Small intestine (tissue), 7 donors: ENCODE results near the gene PRKAR1A. TPM values are rescaled to one million over a fixed set of nuclear protein-coding genes. Genes with fewer than 3 reads are reported as not detected.
"Not testable (repeated sequence)": the region's sequence is repeated elsewhere in the genome, so short reads cannot be mapped to it uniquely, and the experiment has no call there.

Experiments
- DNase-seq, 2 donors: peaks; one replicate each; pipeline versions ENCODE4 v3.0.0 to v3.0.0-alpha.2; 2013
- FAIRE-seq: peaks from 2 replicates; lab custom pipeline; 2012; peaks lifted over from hg19 to GRCh38; lab: Jason Lieb, UNC
- H3K27ac ChIP-seq, 3 donors: one replicate each; pipeline ENCODE4 v1.5.1; 2013; ENCODE audit warnings: low read length in 2 of 3, mild to moderate bottlenecking in 2 of 3, control low read depth in 1 of 3, inconsistent platforms in 1 of 3, low read depth in 1 of 3, moderate library complexity in 1 of 3
- H3K27me3 ChIP-seq, 3 donors: one replicate each; pipeline ENCODE4 v1.6.1; 2013; ENCODE audit warnings: low read length in 3 of 3, inconsistent platforms in 1 of 3; ENCODE audit not compliant: control insufficient read depth in 3 of 3, insufficient read depth in 3 of 3
- H3K36me3 ChIP-seq, 3 donors: one replicate each; pipeline ENCODE4 v1.6.1; 2013; ENCODE audit warnings: low read length in 3 of 3, inconsistent platforms in 1 of 3, low read depth in 1 of 3, mild to moderate bottlenecking in 1 of 3, moderate library complexity in 1 of 3; ENCODE audit not compliant: control insufficient read depth in 3 of 3, insufficient read depth in 2 of 3
- H3K4me1 ChIP-seq, 3 donors: one replicate each; pipeline ENCODE4 v1.6.1; 2013; ENCODE audit warnings: low read length in 2 of 3, inconsistent platforms in 1 of 3, low read depth in 1 of 3, mild to moderate bottlenecking in 1 of 3, moderate library complexity in 1 of 3; ENCODE audit not compliant: control insufficient read depth in 3 of 3, insufficient read depth in 2 of 3
- H3K4me3 ChIP-seq, 3 donors: one replicate each; pipeline ENCODE4 v1.5.1; 2013; ENCODE audit warnings: low read length in 3 of 3, control low read depth in 1 of 3, inconsistent platforms in 1 of 3, low read depth in 1 of 3, mild to moderate bottlenecking in 1 of 3, moderate library complexity in 1 of 3
- H3K9me3 ChIP-seq, 2 donors: one replicate each; pipeline ENCODE4 v1.6.1; 2013; ENCODE audit warnings: low read depth in 1 of 2, low read length in 1 of 2; ENCODE audit not compliant: control insufficient read depth in 2 of 2, insufficient read depth in 1 of 2
- WGBS, 3 donors: extraction: QIAGEN DNeasy Blood & Tissue Kit; methylation state at CpG; one replicate each; pipeline ENCODE4 v1.1.7; 2013; 5-methylcytosine and 5-hydroxymethylcytosine counted together
- polyA plus RNA-seq, 4 donors: library from polyadenylated mRNA; stranded (reverse) in 3 of 4; unstranded in 1 of 4; fragments of 200-250 nt in 3 of 4; fragments of 120-200 nt in 1 of 4; gene quantifications; one replicate each; pipeline versions ENCODE4 v1.2.1 to v1.2.3, GENCODE V29; 2013
- donor health status: healthy with polysubstance abuse.
- donor health status: control.
- donor health status: control.
- donor health status: Bipolar disorder and iron deficiency.
- donor health status: healthy.

The PRKAR1A gene
- polyA plus RNA-seq, 4 donors: 22.4 to 124 (median 47.2) TPM

GRCh38 chr17:68484458-68484857 lies 27.8 kb upstream of the PRKAR1A start:
- Histone ChIP-seq H3K4me3 (no peak overlapping the region), H3K36me3 (no peaks in the 10 kb centered on the region), H3K4me1 (peaks cover 0 to 2% (median 0%) of the 10 kb centered on the region in 3 donors), H3K27ac (no peak overlapping the region), H3K9me3 (peaks cover 0 to 4% of the 10 kb centered on the region in 2 donors), H3K27me3 (peaks cover 0 to 2% (median 0%) of the 10 kb centered on the region in 3 donors)
- DNase-seq (no peak), FAIRE-seq (no peak)
- whole genome bisulfite sequencing, 3 donors: 68 to 78% (median 70%) methylated on average over 2 of the region's 2 CpGs

GRCh38 chr17:68489919-68490318 lies 22.3 kb upstream of the PRKAR1A start:
- Histone ChIP-seq H3K27me3 (peaks cover 0 to 2% (median 0%) of the 10 kb centered on the region in 3 donors), H3K36me3 (no peaks in the 10 kb centered on the region), H3K4me1 (no peaks in the 10 kb centered on the region), H3K27ac (no peak overlapping the region), H3K9me3 (no peaks in the 10 kb centered on the region), H3K4me3 (no peak overlapping the region)
- no peak for FAIRE-seq
- DNase-seq: no peak
- WGBS, 3 donors: 76 to 86% (median 84%) methylated on average over 4 of the region's 4 CpGs

- no peak for FAIRE-seq
- Histone ChIP-seq H3K4me3 (no peak overlapping the region), H3K36me3 (no peaks in the 10 kb centered on the region), H3K4me1 (no peaks in the 10 kb centered on the region), H3K27ac (no peak overlapping the region), H3K9me3 (no peaks in the 10 kb centered on the region), H3K27me3 (no peaks in the 10 kb centered on the region)
- 46 to 64% (median 62%) methylated on average over 12 of the region's 12 CpGs for WGBS, 3 donors
- DNase-seq: peak in 1 of 2 donors; percentile 21
Observed at GRCh38 chr17:68491381-68492231, 20.6 kb upstream of the PRKAR1A start.

GRCh38 chr17:68492394-68493054 lies 19.7 kb upstream of the PRKAR1A start:
- DNase-seq, H3K9me3 ChIP-seq, H3K36me3 ChIP-seq, H3K4me3 ChIP-seq, FAIRE-seq, H3K4me1 ChIP-seq, H3K27ac ChIP-seq, H3K27me3 ChIP-seq: not testable (repeated sequence)
- WGBS, 3 donors: 78 to 92% (median 84%) methylated on average over 8 of the region's 8 CpGs

GRCh38 chr17:68495081-68495480 lies 17.1 kb upstream of the PRKAR1A start:
- WGBS, 3 donors: 83 to 94% (median 87%) methylated on average over 4 of the region's 4 CpGs
- Histone ChIP-seq H3K4me3 (no peak overlapping the region), H3K27me3 (no peaks in the 10 kb centered on the region), H3K27ac (no peak overlapping the region), H3K9me3 (no peaks in the 10 kb centered on the region), H3K4me1 (no peaks in the 10 kb centered on the region), H3K36me3 (no peaks in the 10 kb centered on the region)
- DNase-seq (no peak), FAIRE-seq (no peak)

- DNase-seq (peak in 1 of 2 donors; percentile 68), FAIRE-seq (no peak)
- Histone ChIP-seq H3K9me3 (no peaks in the 10 kb centered on the region), H3K36me3 (no peaks in the 10 kb centered on the region), H3K4me1 (no peaks in the 10 kb centered on the region), H3K27ac (peak overlapping the region in 1 of 3 donors; percentile 74), H3K27me3 (no peaks in the 10 kb centered on the region), H3K4me3 (no peak overlapping the region)
- 0 to 8% (median 0%) methylated on average over 3 of the region's 3 CpGs for WGBS, 3 donors
Observed at GRCh38 chr17:68497885-68498319, 14.3 kb upstream of the PRKAR1A start.

GRCh38 chr17:68498479-68499326 lies 13.5 kb upstream of the PRKAR1A start:
- H3K27ac ChIP-seq: peak overlapping the region in 1 of 3 donors; percentile 74
- H3K36me3 ChIP-seq: no peaks in the 10 kb centered on the region
- no peaks in the 10 kb centered on the region for H3K4me1 ChIP-seq
- DNase-seq (no peak), FAIRE-seq (no peak)
- H3K27me3 ChIP-seq: no peaks in the 10 kb centered on the region
- 56 to 71% (median 64%) methylated on average over 7 of the region's 7 CpGs for WGBS, 3 donors
- no peak overlapping the region for H3K4me3 ChIP-seq
- H3K9me3 ChIP-seq: no peaks in the 10 kb centered on the region

- H3K27me3 ChIP-seq: no peaks in the 10 kb centered on the region
- H3K4me3 ChIP-seq: no peak overlapping the region
- no peaks in the 10 kb centered on the region for H3K4me1 ChIP-seq
- FAIRE-seq: no peak
- no peak for DNase-seq
- H3K9me3 ChIP-seq: no peaks in the 10 kb centered on the region
- 91 to 98% (median 94%) methylated on average over 5 of the region's 5 CpGs for WGBS, 3 donors
- H3K27ac ChIP-seq: no peak overlapping the region
- H3K36me3 ChIP-seq: no peaks in the 10 kb centered on the region
Observed at GRCh38 chr17:68499587-68499986, 12.6 kb upstream of the PRKAR1A start.
